Measurements from ENCODE around the gene CCNI2.

CCNI2 gene, protein sequence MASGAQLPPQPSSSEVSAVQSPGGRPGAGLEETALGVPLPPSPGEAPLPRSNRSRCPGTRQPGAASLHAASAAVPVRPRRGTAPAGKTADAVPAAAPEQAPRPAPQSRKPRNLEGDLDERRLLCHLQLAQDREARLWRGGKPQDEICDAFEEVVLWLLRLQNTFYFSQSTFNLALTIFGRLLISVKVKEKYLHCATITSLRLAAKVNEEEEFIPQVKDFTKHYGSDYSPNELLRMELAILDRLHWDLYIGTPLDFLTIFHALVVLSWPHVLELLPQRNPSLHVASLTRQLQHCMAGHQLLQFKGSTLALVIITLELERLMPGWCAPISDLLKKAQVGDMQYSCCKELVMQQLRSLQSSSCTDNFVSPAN

DNA sequence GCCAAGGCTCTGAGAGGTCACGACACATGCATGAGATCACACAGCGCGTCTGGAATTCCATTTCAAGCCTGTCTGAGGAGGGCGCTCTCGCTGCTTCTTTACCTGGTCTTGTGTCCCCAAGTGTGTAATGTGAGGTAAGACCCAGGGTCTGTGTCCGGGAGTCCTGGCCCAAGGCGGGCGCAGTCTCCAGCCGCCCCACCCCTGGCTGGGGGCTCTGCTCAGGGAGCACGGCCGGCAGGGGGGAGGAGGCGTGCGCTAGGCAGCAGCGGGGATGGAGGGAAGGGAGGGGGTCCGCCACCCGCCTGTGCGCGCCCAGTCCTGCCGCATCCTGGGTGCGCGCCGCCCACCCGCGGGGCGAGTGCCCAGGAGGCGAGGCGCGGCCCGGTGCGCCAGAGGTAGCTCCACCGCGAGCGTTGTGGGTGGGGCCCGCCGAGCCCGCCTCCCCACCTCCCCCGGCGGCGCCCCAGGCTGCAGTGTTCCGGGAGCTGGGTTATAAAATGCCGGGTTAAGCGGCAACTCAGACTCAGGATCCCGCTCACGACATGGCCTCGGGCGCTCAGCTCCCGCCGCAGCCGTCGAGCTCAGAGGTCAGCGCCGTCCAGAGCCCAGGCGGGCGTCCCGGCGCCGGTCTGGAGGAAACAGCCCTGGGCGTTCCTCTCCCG is at the start of gene CCNI2:
Gene CCNI2, plus strand, starts transcription at position 473 of the 662 bp plus-strand sequence. Its CDS starts 70 bp downstream, at position 543.
- DNase-seq, result peak; percentile 45

DNA sequence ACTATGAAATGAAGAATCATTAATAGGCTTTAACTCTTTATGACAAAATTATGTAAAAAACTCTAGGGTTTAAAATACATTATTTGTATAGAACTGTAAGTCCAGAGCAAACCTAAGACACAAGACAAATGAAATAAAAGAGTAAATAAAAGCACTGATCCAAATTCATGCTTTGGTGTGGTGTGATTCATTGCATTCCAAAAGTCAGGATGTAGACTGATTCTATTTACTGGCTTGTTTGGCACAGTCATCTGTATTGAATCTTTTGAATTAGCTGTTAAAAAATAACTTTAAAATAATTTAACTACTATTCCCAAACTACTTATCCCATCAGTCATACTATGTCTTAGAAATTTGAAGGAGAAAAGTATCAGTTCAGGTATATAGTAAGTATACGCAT is 42.4 kb upstream of the CCNI2 start:
- no peak for DNase-seq

DNA sequence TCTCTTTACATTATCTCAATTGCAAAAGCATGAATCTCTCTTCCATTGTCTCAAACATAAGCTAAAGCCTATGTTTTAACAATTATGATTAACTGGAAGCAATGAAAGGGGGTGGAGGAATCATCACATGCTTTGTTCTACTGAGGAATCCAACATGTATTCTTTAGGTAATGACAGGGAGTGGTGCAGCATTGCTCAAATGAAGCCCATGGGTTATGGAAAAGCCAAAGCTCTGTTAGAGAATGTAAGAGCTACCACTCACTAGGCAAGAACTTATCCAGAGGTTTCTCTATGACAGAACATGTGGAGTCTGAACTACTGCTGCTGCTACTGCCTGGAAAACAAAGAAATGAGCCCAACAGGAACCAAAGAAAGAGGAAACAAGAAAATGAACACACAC is 38.6 kb upstream of the CCNI2 start:
- DNase-seq, result no peak

DNA sequence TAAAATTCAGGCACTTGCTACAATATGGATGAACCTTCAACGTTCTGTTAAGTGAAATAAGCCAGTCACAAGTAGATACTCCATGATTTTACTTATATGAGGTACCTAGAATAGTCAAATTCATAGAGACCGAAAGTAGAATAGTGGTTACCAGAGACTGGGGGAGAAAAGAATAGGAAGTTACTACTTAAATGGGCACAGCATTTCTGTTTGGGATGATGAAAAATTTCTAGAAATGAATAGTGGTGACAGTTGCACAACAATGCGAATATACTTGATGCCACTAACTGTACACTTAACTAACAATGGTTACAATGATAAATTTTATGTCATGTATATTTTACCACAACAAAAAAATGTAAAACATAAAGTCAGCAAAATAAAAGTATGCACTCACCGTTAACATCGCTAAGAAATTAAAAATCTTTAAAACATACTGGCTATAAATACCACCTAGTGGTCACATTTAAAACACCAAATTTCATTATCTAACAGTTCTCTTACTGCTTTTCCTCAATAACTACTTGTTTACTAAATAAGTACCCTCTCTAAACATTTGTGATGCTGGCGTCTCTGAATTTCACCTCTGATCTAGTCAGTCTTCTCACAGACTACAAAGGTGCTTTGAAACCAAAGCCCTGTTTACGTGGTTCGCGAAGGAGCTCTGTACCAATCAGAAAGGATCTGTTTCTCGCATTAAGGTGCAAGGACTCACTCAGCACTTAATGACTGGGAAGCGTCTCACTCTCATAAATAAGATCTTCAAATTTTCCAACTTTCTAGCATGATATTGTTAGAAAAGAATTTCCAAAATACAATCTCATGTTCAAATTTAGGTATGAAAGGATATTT is 32.5 kb upstream of the CCNI2 start:
- no peak for DNase-seq

DNA sequence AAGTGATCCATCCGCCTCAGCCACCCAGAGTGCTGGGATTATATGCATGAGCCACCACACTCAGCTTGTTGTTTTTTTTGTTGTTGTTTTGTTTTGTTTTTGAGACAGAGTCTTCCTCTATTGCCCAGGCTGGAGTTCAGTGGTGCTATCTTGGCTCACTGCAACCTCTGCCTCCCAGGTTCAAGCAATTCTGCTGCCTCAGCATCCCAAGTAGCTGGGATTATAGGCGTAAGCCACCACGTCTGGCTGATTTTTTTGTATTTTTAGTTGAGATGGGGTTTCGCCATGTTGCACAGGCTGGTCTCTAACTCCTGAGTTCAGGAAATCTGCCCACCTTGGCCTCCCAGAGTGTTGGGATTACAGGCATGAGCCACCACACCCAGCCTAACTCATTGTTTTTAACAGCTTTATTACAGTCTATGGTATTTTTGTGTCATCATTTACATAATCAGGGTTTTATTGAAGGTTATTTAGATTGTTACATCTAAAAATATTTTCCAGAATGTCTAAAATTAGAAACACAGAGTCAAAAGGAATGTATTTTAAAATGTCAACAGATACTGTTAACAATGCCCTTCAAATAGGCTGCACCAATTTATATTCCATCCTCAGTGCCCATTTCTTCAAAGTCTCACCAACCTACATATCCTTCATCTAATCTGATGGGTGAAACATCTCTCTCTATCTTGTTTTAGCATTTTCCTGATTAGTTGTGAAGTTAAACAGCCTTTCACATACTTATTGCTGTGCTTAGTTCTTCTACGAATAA is 28.5 kb upstream of the CCNI2 start:
- no peak for DNase-seq

DNA sequence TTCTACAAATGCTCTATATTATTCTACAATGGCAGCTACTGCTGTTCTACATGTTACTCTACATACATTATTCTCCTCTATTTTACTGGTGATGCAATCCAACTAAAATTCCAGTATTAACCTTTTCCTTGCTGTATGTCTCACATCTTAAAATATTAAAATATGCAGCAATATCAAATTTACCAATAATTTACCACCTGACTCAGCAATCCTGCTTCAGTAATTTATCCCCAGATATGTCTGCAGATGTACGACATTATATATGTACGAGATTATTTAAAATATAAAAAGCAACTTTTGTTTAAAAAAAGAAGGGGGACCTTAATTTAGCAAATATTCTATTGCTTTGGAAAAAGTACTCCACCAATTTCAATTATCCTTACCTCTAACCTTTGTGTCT is 21.5 kb upstream of the CCNI2 start:
- no peak for DNase-seq

DNA sequence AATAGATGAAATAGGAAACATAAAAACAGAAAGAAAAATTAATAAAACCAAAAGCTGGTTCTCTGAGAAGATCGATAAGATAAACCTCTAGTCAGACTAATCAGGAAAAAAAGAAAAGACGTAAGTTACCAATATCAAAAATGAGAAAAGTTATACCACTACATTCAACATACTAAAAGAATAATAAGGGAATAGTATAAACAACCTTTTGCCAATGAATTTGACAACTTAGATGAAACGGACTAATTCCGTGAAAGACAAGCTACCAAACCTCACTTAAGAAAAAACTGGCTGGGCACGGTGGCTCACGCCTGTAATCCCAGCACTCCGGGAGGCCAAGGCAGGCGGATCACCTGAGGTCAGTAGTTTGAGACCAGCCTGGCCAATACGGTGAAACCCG is 17.3 kb upstream of the CCNI2 start:
- no peak for DNase-seq

DNA sequence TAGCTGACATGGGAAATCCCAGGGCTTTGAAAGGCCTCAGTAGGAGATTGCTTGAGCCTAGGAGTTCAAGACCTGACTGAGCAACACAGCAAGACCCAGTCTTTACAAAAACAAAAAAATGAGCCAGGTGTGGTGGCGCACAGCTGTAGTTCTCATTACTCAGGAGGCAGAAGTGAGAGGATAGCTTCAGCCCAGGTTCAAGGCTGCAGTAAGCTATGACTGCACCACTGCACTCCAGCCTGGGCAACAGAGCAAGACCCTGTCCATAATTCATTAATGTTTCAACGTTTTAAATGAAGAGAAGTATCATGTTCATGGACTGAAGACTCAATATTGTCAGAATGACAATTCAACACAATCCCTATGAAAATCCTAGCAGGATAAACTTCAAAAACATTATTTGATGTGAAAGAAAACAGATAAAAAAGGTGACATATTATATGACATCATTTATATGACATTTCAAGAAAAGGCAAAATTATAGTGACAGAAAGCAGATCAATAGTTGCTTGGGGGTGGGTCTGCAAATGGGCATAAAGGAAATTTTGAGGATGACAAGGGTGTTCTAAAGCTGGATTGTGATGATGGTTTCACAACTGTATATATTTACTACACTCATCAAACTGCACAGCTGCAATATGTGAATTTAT is 13.6 kb upstream of the CCNI2 start:
- DNase-seq, result no peak

DNA sequence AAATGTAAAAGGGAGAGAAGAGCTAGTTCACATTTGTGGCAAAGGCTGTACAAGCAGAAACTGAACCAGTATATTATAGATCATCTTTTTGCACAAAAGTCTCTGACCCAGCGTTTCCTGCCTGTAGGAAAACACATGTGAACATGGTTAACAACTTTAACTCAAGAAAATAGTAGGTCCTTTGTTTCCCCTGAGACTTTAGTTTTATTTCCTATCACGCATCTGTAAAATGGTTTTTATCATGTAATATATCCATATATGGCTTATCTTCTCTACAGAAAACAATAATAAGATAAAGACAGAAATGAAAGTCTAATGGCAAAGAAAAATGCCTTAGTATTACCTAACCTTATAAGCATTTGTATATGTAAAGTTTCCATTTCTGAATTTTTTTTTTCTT is 12.5 kb upstream of the CCNI2 start:
- no peak for DNase-seq

DNA sequence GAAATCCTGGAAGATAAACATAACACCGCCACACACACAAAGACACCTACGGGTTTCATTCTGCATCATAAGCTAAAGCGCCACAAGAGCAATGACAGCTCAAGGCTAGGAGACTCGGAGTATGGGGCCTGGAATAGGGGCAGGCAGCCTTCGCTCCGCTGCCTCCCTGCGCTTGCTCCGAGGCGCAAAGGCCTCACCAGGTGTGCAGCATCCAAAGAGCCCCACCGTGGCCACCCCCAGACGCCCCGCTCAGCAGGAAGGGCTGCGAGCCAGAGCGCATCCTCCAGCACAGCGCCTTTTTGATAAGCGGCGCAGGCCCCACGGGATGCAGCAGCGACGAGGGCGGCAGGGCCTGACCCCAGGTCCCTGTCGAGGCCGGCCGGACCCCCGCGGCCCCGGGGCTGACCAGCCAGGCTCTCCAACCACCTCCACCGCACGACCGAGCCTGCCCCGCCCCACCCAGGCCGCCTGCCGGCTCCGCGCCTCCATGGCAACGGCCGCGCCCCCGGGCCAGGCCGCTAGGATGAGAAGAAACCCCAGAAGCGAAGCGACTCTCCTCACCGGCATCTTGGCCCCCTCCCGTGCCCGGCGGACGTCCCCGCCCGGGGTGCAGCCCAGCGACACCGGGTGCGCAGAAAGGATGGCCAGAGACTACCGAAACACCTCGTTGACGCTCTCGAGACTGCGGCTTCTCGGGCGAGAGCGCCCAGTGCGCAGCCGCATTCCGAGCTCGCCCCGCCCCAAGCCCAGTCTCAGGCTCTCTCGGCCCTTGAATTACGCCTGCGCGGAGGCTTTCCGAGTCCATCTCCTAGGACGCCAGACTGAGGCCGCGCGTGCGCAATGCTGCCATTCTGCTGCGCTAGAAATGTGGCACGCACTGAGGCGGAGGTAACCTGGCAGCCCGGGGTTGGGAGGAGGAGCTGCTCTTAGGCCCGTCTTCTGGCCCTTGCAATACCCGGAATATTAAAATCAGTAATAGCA is 10.1 kb upstream of the CCNI2 start, which contains the start of gene KIF3A:
Gene KIF3A, minus strand, starts transcription at position 694 of the 981 bp plus-strand sequence. Its CDS starts 127 bp downstream, at position 567.
- DNase-seq, result peak; percentile 99

DNA sequence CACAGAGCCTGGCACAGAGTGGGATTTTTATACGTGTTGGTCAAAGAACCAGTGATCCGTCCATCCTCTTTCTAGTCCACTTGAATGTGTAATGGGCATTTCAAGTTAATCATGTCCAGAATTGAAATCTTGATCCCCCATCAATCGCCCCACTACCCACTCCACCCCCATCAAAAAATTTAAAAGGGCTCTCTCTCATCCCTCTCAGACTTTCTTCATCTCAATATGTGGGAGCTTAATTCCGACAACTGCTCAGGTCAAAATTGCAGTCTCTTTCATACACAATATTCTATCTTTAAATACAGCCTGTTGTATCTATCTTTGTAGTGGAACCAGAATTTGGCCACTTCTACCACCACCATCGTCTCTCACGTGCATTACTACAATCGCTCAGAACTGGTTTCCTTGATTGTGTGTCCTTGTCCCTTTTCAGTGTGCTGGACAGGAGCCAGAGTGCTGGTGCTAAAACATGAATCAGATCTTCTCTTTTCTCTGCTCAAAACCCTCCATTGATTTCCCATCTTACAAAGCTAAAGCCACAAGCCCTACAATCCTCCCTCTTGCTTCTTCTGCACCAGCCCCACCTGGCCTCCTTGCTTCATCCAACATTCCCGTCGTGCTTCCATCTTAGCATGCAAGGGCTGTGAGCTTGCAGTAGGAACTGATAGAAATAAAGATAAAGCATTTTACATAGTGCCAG is 9.1 kb upstream of the CCNI2 start:
- no peak for DNase-seq

DNA sequence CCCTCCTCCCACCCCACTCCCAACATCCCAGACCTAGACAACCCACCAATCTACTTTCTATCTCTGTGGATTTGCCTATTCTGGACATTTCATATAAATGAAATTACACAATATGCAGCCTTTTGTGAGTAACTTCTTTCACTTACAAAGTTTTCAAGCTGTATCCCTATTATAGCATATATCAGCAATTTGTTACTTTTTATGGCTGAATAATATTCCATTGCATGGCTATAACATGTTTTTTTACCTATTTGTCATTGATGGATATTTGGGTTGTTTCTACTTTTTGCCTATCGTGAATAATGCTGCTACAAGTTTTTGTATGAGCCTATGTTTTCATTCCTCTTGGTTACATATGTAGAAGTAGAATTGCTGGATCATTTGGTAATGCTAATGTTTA is 8.0 kb upstream of the CCNI2 start:
- no peak for DNase-seq

DNA sequence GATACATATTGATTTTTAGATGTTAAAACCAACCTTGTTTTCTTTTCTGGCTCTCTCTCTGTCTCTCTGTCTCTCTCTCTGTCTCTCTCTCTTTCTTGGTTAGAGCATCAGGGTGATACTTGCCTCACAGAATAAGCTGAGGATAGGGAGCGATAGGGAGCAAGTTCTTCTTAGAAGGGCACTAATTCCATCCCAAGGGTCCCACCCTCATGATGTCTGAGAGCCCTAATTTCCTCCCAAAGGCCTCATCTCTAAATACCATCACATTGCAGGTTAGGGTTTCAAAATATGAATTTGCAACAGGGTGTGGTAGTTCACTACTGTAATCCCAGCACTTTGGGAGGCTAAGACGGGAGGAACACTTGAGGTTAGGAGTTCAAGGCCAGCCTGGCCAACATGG is 5.1 kb upstream of the CCNI2 start:
- DNase-seq, result no peak

DNA sequence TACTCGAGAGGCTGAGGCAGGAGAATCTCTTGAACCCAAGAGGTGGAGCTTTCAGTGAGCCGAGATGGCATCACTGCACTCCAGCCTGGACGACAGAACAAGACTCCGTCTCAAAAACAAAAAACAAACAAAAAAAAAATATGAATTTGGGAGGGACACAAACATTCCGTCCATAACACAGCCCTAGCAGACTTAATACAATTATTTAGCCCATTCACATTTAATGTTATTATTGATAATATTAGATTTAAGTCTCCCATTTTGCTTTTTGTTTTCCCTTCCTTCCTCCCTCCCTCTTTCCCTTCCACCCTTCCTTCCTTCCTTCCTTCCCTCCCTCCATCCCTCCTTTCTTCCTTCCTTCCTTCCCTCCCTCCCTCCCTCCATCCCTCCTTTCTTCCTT is 4.6 kb upstream of the CCNI2 start:
- DNase-seq, result no peak

DNA sequence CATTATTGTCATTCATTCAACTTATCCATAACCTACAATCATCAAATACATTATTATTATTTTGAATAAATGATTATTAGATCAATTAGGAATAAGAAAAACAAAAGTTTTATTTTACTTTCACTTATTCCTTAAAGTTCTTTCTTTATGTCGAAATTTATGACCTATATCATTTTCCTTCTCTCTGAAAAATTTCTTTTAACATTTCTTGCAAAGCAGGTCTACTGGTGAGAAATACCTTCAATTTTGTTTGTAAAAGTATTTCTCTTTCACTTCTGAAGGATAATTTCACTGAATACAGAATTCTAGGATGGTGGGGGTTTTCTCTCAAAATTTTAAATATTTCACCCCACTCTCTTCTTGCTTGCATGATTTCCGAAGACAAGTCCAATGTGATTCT is 2.6 kb upstream of the CCNI2 start:
- no peak for DNase-seq

DNA sequence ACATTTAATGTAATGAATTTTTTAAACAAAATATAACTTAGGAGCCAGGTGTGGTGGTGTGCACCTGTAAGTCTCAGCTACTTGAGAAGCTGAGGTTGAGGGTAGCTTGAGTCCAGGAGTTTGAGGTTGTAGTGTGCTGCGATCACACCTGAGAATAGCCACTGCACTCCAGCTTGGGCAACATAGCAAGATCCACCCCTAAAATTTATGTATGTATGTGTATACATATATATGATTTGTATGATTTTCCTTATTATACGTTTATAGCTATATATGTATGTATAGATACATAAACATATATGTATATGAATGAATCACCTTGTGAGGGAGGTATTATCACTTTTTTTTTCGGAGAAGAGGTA is 653 bp upstream of the CCNI2 start:
- no peak for DNase-seq

DNA sequence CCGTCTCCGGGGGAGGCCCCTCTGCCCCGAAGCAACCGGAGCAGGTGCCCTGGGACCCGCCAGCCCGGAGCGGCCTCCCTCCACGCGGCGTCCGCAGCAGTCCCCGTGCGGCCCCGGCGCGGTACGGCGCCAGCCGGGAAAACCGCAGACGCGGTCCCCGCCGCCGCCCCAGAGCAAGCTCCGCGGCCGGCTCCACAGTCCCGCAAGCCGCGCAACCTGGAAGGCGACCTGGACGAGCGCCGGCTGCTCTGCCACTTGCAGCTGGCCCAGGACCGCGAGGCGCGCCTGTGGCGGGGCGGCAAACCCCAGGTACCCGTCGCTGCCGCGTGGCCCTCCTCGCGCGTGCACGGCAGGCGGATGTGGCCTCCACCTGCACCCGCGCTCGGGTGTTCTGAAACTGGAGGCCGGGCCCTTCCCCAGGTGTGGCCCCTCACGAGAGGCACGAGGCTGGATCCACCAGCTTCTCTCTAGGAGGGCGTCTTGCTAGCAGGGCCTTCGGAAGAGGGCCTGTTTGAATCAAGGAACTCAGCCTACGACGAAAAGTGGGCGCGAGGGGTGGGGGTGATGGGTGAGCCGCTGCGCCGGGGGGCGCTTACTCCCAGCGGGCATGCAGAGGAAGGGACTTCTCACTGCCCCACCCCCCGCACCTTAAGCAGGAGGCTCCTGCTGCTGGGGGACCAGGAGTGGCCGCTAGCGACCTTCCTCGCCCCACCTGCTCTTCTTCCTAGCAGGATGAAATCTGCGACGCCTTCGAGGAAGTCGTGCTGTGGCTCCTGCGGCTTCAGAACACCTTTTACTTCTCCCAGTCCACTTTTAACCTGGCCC is 602 bp downstream of the CCNI2 start:
- peak; percentile 37 for DNase-seq

DNA sequence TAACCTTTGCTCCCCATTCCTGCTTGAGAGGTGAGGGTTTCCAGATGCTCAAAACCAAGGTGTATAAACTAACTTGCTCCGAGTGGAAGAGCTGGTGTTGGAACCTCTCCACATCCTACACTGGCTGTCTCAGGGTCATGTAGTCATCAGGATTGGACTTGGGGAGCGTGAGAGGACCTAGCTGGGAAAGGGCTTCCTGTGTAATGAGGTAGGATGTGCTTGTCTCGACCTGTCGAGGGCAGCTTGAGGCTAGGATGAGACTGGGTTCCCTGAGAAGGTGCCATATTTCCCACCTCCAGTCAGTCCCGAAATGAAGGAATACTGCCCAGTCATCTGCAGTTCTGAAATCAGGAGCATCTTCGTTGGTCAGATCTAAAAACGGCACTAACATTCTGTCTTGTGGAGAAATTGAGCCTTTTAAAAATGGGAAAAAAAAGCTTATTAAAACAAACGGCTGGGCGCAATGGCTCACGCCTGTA is 1.3 kb downstream of the CCNI2 start:
- no peak for DNase-seq

DNA sequence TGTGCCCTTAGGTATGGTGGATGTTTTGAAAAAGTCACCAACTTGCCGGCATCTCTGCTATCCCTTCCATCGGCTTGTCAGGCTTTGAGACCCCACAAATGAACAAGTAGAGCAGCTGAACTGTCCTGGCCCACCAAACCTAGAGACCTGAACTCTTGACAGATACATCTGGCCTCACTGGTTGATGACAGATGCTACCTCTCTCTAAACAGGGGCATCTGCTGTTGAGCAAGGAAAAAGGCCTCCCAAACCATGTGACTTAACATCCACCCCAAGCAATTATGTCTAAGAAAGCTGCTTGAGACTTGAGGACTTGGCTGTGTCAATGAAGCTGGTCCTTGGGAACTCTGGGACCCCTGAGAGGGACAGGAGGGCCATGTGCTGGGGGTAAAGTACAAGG is 2.3 kb downstream of the CCNI2 start:
- DNase-seq, result no peak

Data from stimulated activated CD4-positive, alpha-beta T cell treated with anti-CD3 and anti-CD28 coated beads, Interleukin-1b, Interleukin-23, amount 100 ng/mL, for 48 hours (primary cell).